NCI-H524 (cell line): Measurements from ENCODE around the gene ICOS.
"Not testable (repeated sequence)": the region's sequence is repeated elsewhere in the genome, so short reads cannot be mapped to it uniquely, and the experiment has no call there.

ENCODE experiments used
- DNase-seq, 2 experiments: peaks; one replicate each; lab custom pipeline; 2025; lab: John Stamatoyannopoulos, UW

The ICOS gene

DNA sequence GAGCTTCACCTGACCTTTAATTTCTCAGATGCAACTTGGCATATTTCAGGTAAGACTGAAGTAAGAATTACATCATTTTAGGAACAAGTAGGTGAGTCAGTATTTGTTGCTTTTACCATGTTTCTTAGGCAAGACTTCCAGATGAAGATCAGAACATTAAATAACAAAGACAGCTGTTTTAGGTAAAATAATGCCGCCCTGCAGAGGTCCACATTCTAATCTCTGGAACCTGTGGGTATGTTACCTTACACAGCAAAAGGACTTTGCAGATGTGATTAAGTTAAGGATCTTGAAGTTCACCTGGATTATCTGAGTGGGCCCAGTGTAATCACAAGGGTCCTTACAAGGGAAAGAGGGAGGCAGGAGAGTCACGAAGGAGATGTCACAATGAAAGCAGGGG lies 39.3 kb downstream of the ICOS start:
- DNase-seq = no peak

DNA sequence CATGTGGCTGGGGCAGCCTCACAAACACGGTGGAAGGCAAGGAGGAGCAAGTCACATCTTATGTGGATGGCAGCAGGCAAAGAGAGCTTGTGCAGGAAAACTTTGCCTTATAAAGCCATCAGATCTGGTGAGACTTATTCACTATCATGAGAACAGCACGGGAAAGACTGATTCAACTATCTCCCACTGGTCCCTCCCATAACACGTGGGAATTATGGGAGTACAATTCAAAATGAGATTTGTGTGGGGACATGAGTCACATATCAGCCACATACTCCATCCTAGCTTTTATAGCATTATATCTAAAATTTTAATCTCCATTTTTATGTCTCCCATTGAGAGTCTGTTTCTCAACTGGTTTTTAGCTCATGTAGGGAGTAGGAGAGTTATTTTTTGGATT lies 45.7 kb downstream of the ICOS start:
- no peak for DNase-seq

DNA sequence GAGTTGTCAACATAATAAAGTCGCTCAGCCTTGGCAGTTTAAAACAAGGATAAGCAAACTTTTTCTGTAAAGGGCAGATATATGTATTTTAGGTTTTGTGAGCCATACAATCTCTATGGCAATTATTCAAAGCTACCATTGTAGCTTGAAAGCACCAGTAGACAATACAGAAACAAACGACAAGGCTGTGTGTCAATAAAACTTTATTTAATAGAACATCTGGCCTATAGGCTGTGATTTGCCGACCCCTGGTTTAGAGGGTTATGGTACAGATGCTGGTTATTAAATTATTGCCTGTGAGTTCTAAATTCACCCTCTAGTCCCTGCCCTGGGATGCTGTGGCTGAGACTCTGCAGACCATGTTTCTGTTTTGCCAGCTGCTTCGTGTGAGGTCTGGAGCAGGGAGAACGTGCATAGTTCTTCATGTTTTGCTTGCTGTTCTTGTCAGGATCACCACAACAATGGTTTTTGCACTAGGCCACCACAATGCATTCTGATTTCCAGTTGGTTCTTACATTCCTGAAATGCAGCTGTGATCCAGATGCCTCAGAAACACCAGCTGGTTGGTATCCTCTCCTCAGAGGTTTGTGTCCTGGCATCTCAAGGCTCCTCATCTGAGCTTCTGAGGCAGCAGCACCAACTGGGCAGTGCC lies 46.6 kb downstream of the ICOS start:
- no peak for DNase-seq

DNA sequence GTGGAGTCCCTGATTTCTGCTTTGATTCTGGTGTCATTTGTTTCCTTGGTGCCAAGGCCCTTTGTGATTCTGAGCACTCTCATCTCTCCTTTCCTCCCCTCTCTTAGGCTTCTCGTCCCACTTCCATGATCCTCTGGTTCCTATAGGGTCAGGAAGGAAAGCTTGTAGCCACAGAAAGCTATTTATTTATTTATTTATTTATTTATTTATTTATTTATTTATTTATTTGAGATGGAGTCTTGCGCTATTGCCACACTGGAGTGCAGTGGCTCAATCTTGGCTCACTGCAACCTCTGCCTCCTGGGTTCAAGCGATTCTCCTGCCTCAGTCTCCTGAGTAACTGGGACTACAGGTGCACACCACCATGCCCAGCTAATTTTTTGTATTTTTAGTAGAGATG lies 49.4 kb downstream of the ICOS start:
- not testable (repeated sequence) for DNase-seq

DNA sequence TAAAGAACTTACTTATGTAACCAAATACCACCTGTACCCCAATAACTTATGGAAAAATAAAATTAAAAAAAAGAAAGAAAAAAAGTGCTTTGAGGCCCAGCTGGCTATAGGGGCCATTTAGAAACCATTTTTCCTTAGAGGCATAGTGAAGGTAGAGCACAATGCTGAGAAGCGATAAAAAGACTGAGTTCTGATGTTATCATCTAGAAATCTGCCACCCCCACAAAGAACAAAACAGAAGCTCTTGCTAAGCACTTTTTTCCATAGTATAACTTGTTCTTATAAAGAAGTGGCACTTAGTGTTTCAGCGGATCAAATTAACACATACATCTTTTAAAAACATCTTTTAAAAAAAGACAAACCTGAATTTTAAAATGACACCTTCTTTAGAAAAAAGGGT lies 51.4 kb downstream of the ICOS start:
- no peak for DNase-seq

DNA sequence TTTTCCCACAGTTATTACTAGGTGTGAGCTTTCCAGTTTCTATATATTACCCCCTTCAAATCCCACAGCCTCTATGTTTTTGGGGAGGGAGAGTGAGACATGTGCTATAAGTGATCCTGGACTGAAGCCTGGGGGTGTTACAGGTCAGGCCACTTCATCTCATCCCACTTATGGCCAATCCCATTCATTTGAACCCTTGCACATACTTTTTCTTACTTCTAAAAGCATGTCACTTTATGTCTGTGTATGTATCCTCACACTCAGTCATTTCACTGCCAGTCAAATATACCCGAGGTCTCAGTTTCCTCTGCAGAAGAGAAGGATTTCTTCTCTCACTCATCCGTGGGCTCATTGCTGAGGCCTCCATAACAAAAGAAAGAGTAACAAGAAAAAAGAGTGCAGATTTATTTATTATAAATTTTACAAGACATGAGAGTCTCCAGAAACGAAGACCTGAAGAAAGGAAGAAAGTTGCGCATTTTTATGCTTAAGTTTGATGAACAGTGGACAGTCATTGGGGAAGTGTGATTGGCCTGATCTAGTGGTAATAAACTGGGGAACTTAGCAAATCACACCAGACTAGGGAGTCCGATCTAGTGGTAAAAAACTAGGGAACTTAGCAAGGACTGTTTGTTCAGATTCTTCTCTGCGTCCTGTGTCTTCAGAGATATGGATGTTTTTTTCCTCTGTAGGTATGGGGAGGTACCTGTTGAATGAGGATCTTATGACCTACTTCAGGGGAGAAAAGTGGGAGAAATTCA lies 52.1 kb downstream of the ICOS start:
- DNase-seq = no peak

DNA sequence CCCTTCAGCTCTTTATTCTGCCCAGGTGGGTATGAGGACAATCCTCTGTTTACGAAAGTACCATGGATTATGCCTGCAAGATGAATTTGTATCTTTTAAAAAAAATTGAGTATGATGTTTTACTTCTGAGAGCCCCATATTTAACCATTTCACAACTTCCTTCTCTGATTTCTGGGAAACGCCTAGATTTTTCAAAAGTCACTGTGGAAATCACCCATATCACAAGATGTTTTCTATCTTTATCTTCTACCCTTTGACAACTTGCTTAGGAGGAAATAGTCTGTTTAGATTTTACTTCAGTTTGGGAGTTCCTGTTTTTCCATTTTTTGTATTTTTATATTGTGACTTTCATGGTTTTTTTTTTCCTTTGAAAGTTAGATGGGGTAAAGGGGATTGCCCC lies 53.0 kb downstream of the ICOS start:
- DNase-seq = no peak

DNA sequence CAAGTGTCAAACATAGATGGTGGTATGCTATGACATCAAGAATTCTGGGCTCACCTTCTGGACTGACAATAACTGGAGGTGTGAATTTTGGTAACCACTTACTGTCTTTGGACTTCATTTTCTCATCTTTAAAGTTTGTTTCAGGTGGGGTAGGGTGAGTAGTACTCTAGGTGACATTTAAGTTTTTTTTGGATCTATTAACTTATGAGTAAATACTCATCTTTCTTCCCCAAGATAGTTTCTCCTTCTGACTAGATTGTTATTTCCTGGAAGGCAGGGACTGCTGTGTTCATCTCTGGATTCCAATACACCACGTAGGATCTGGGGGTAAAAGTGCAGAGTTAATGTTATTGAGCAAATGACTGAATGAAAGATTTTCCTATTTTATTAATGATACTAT lies 55.9 kb downstream of the ICOS start:
- no peak for DNase-seq

DNA sequence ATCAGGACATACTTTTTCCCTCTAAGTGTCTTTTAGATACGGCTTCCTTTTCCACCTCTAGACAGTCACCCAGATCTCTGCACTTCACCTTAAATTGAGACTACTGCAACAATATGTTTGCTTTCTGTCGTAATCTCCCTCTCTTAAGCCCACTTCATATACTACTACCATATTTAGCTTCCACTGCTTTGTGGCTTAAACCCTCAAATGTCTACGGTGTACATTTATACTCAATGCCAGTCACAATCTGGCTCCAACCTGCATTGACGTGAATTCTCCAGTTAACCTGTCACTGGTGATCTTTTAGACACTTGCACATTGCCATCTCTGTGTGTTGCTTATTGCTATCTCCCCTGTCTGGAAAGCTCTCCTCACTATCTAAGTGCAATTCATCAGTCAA lies 56.4 kb downstream of the ICOS start:
- DNase-seq = no peak

DNA sequence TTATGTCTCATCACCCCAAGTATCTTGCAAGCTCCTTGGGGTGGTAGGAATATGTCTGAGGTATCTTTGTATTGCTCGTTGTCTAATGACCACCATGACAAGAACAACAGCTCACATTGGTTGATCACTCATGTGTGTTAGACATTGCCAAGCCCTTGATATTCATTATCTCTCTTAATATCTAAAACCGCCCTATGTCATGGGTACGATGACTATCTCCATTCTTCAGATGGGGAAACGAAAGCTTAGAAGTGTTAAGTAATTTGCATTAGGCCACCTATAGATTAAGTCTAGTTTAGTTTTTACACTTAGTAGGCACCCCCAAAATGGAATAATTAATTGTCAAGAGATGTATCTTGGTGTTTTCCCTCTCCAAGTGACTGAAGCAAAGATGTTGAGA lies 57.0 kb downstream of the ICOS start:
- no peak for DNase-seq

DNA sequence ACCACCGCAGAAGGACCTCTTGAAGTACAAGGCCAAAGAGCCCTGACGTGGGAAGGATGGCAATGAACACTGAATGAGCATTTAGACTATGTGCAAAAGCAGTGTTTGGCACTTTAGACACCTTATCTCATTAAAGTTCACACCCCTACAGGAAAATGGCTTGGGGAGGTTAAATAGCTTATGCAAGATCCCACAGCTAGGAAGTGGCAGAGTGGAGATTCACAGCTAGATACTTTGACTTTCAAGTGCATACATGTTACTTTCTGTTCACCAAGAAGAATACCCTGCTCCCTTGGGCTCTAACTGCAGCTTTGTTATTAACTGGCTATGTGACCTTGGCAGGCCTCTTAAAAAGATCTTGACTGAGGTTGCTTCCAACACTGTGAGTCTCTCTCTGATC lies 58.2 kb downstream of the ICOS start:
- DNase-seq = no peak

DNA sequence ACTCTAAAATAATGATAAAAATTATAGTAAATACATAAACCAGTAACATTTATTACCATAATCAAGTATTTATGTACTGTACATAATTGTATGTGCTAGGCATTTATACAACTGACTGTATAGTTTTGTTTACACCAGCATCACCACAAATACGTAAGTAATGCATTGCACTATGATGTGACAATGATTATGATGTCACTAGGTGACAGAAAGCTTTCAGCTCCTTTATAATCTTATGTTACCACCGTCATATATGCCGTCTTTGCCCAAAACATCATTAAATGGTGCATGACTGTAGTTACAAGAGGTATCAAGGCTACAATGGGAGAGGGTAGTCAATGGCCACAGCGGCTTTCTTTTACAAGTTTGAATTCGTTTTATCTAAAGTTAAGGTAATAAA lies 60.1 kb downstream of the ICOS start:
- no peak for DNase-seq

DNA sequence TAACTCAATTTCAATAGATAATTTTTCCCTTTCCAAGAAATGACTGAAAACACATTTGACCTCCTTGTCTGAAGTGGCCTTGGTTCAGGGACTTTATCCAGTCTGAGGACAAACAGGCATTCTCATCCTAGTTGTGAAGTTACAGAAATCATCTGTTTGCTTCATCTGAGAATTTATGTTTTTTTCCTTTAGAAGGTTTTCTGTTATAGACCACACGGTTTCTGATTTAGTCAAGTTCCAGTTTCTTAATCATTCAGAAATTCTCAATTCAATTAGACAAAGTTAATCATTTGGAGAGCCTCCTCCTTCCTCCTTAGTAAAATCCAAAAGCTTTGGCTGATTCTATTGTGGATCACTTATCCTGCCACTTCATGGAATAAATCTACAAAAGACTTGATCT lies 60.9 kb downstream of the ICOS start:
- no peak for DNase-seq

DNA sequence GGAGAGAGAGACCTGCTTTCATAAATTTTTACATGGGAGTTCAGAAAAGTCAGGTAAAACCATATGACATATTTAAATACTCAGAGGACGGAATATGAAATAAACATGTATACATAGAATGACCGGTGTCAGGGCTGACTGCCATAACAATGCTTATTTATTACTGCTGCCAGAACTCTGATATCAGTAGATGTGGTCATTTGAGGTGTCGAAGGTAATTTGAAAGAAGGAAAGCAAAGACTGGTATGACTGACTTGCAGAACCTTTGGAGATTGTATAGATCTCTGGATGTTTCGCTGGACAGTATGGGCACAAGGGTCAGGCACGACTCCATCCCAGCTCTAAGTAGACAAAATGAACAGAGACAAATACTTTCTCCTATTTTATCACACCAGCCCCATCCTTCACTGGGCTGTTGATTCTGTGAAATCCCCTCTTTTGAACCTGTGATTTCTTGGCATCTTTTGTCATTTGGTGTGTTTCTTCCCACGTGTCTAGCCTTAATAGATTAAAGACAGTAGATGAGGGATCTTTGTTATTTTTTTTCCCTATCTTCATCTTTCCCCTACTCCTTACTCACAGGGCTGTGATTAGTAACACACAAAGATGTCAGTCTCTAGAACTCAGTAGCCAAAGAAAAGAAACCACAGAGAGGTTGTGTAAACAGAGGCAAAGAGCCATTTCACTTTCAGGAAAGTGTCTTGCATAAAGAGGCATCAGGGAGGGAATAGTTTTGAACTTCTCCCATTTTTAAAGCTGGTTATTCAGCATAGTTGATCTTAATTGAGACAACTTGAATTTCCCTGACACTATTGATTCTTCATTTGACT lies 61.6 kb downstream of the ICOS start:
- no peak for DNase-seq

DNA sequence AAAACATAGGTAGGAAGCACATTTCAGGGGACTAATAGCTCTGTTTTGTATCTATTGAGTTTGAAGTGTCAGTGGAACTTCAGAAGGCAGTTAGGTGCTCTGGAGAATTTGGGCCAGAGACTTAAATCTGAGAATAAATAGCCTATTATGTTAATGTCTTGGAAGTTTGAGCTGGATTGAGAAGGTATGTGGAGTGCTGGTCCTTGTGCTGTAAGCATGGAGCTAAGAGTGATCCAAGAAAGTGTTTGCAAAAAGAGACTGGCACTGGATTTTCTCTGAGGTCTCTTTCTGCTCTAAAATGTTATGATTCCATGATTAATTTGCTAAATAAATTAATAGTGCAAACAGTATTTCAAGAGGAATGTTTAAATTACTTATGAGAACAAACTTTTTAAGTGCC lies 63.3 kb downstream of the ICOS start:
- no peak for DNase-seq

DNA sequence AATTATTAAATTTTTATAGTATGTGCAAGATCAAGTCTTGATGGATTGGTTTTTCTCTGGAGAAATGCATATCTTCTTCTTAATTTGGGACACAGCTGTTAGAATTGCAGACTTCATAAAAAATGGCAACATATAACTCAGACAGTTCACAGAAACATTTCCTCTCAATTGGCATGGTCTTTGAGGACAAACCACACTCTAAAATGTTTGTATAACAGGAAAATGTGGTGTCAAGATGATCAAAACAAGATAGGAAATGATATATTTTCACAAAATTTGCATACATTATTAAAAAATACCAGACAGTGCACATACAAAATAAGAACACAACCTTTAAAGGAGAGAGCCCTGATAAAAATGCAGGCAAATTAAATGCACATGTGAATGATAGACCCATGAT lies 63.9 kb downstream of the ICOS start:
- no peak for DNase-seq

DNA sequence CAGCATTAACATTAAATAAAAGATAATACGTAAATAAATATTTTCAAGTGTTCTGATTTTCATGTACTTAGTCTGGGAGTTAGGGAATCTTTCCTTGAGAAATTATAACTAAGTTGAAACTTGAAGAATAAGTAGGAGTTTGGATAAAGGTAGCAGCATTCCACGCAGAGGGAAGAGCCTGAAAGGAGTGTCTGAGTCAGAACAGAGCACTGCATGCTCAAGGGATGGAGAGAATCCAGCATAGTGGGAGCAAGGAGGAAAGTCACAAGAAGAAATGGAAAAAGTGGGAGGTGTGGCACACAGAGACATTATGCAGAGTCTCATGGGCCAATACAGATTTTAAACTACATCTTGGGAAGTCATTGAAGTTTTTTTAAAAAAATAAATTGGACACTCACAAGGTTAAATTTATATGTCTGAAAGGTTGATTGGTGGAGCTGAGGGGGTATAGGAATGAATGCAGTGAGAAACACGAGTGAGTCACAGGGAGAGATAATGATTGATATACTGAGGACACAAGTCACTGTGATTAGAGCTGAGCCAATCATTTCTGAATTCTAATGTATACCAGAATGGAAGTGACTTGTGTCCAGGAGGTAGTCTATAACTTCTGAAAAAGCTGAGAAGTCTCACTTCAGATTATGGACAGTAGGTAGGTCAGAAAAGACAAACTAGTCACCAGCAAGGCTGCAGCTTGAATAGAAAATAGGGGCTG lies 66.9 kb downstream of the ICOS start:
- no peak for DNase-seq

DNA sequence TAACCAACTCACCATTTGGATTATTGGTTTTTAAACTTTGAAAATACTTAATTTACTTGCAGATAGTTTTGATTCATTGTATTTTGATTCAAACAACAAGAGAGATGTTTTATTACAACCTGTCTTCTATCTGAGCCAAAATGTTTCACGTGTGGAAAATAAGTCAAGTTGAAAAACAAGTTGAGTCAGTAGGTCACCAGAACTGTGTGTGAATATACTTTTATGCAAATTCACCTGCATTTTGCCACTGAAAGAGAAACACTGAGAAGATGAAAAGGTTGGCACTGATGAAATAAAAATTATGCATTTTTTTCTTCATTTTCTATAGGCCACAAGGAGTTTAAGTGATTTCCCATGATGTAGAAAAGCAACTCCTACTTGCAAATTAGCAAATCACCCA lies 68.3 kb downstream of the ICOS start:
- DNase-seq = no peak

DNA sequence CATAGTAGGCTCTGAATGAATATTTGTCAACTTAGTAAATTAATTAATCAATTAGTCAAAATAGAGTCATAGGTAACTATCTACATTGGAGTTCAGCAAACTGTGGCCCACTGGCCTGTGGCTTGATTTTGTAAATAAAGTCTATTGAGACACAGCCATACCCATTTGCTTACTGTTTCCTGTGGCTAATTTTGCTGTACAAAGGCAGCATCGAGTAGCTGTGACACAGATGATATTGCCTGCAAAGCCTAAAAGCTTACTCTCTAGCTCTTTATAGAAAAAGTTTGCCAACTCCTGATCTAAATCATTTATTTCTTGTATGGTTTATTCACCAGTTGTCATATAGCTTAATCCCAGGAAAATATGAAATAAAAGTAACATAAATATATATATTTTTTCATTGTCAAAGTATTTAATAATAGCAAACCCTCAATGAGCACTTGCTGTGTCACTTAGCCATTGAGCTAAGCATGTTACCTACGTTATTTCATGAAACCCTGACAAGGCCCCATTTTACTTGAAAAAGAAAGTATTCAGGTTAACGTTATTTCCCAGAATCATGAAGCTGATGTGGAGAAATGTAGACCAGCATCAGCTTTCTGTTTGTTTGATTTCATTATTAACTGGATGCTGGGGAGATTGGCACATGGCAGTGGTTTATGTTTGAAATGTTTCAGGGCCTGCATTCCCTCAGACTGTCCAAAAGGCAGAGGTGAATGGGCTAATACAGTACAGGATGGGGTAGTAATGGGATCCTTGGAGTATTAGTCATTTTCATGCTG lies 69.6 kb downstream of the ICOS start:
- DNase-seq = no peak

DNA sequence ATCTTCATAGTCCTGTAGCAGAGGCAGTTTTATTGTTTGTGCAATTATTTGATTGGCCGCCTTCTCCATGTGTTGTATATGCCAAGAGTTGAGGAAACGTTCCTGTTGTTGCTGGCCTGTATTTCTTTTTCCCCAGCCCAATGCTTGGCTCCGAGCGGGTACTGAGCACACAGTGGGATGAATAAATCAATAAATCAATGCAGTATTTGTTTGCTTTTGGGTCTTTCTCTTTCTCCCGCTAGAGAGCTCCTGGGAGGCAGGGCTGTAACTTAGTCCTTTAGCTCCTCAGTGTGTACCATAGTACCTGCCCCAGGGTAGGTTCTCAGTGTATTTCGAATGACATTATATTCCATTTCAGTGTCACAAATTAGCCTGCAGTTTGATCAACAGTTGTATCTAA lies 71.8 kb downstream of the ICOS start:
- no peak for DNase-seq
